ENCODE data around the gene NME3. TPM values are rescaled to one million over a fixed set of nuclear protein-coding genes. Genes with fewer than 3 reads are reported as not detected.
A peak's percentile ranks its signal among the peaks of the same experiment; 100 is the strongest.

The NME3 gene
- total RNA-seq, 1 donor from 2014 or later: 79.1 TPM

DNA sequence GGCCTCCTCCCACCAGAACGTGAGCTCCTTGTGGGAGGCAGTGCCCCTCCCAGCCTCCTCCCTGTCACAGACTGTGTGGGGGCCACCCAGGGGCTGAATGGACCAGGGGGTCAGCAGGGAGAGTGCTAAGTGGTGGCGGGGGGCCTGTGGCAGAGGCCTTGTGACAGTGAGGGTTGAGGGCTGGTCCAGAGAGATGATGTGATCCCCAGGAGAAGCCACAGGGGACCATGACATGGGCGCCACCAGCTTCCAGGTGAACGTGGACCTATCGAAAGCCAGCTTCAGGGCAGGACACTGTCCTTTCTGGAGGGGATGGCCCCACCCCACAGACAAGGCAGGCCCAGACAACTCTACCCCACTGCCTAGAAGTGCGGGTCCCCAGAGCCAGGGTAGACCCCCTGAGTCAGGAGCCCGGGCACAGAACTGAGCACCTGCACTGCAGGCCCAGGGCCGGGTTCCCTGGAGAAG, 7.9 kb upstream of the NME3 start:
- Mint-ChIP-seq H3K27me3 (ENCODE audit: unreplicated experiment) (peaks cover 23% of the 10 kb centered on the region), H3K4me3 (ENCODE audit: unreplicated experiment) (no peak overlapping the region), H3K9me3 (ENCODE audit: unreplicated experiment) (peaks cover 7% of the 10 kb centered on the region), H3K27ac (ENCODE audit: unreplicated experiment) (no peak overlapping the region), H3K36me3 (ENCODE audit: unreplicated experiment) (no peaks in the 10 kb centered on the region), H3K4me1 (ENCODE audit: low read depth, unreplicated experiment) (peaks cover 11% of the 10 kb centered on the region)
- TF ChIP-seq CTCF (IDR thresholded peaks at IDR 0.05; ENCODE audit: partially characterized antibody, unreplicated experiment): no peak
- no peak for DNase-seq

DNA sequence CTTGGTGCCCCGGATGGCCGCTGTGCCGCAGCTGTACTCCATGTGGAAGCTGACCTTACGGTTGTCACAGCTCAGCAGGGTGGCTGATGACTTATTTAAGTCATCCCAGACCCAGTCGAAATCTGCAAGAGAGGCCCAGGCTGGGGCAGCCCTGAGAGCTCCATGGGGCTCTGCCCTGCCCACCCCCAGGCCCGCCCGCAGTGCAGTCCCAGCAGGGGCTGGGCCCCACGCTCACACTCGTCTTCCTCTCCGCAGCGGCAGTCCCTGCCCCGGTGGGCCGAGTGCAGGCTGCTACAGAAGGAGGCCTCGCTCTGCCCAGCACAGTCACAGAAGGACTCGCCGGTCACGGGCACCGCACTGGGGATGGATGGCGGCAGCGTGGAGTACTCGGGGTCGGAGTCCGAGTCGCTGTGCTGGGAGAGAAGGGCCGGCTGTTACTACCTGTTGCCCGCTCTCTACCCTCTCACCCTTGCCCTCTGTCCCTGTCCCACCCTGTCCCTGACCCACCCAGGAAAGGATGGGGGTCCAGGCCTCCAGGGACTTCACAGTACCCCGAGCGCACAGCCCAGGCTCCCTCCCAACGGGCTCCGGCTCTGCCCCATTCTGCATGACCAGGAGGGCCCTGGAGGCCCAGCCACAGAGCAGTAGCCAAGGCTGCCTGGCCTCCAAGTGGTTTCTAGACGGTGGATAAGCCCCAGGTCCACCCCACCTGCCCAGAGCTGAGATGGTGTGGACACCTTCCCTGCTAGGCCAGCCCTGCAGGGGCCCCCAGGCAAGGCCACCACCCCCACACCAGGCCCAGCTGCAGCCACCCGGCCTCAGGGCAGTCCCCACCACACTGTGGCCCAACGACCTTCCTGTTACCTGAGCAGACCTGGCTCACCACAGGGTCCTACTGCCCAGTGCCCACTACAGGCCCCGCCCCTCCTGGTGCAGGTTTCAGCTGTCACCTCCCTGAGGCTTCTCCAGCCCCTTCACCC, 7.1 kb upstream of the NME3 start:
- Mint-ChIP-seq H3K27me3 (ENCODE audit: unreplicated experiment) (peaks cover 23% of the 10 kb centered on the region), H3K27ac (ENCODE audit: unreplicated experiment) (no peak overlapping the region), H3K4me1 (ENCODE audit: low read depth, unreplicated experiment) (peaks cover 11% of the 10 kb centered on the region), H3K4me3 (ENCODE audit: unreplicated experiment) (no peak overlapping the region), H3K36me3 (ENCODE audit: unreplicated experiment) (no peaks in the 10 kb centered on the region), H3K9me3 (ENCODE audit: unreplicated experiment) (peaks cover 7% of the 10 kb centered on the region)
- peak; percentile 18 for DNase-seq
- TF ChIP-seq CTCF (IDR thresholded peaks at IDR 0.05; ENCODE audit: partially characterized antibody, unreplicated experiment): no peak

GRCh38 chr16:1777375-1778199, 6.2 kb upstream of the NME3 start:
- Mint-ChIP-seq H3K9me3 (ENCODE audit: unreplicated experiment) (peaks cover 6% of the 10 kb centered on the region), H3K4me3 (ENCODE audit: unreplicated experiment) (no peak overlapping the region), H3K36me3 (ENCODE audit: unreplicated experiment) (no peaks in the 10 kb centered on the region), H3K27ac (ENCODE audit: unreplicated experiment) (no peak overlapping the region), H3K27me3 (ENCODE audit: unreplicated experiment) (peaks cover 17% of the 10 kb centered on the region), H3K4me1 (ENCODE audit: low read depth, unreplicated experiment) (peaks cover 11% of the 10 kb centered on the region)
- no peak for TF ChIP-seq CTCF (IDR thresholded peaks at IDR 0.05; ENCODE audit: partially characterized antibody, unreplicated experiment)
- peak; percentile 16 for DNase-seq

DNA sequence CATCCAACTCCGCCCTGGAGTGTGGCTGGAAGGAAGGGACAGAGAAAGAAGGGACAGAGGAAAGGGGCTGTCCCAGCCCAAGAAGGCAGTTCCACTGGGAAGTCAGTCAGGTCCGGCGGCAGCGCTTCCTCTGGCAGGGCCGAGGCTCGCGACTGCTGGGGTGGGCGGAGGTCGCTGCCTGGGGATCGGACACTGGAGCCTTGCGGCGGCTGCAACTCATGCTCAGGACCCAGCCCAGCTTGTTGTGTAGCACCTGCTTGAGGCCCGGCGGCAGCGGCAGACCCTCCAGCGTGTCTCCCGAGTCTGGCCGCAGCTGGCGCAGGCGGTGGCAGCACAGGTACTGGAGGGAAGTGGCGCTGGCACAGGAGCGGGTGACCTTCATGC, 5.6 kb upstream of the NME3 start:
- peak overlapping the region; percentile 74 for H3K4me3 Mint-ChIP-seq (ENCODE audit: unreplicated experiment)

More for the DNA sequence above, 5.6 kb upstream of the NME3 start:
- Mint-ChIP-seq H3K27ac (ENCODE audit: unreplicated experiment) (peak overlapping the region; percentile 80), H3K27me3 (ENCODE audit: unreplicated experiment) (peaks cover 20% of the 10 kb centered on the region), H3K9me3 (ENCODE audit: unreplicated experiment) (peaks cover 11% of the 10 kb centered on the region), H3K4me1 (ENCODE audit: low read depth, unreplicated experiment) (peaks cover 13% of the 10 kb centered on the region), H3K36me3 (ENCODE audit: unreplicated experiment) (no peaks in the 10 kb centered on the region)
- peak; percentile 43 for DNase-seq
- no peak for TF ChIP-seq CTCF (IDR thresholded peaks at IDR 0.05; ENCODE audit: partially characterized antibody, unreplicated experiment)
